ENCODE measurements around the gene B2M.

DNA sequence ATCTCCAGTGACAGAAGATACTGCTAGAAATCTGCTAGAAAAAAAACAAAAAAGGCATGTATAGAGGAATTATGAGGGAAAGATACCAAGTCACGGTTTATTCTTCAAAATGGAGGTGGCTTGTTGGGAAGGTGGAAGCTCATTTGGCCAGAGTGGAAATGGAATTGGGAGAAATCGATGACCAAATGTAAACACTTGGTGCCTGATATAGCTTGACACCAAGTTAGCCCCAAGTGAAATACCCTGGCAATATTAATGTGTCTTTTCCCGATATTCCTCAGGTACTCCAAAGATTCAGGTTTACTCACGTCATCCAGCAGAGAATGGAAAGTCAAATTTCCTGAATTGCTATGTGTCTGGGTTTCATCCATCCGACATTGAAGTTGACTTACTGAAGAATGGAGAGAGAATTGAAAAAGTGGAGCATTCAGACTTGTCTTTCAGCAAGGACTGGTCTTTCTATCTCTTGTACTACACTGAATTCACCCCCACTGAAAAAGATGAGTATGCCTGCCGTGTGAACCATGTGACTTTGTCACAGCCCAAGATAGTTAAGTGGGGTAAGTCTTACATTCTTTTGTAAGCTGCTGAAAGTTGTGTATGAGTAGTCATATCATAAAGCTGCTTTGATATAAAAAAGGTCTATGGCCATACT is 4.0 kb downstream of the B2M start:
- TF ChIP-seq POLR2A (IDR thresholded peaks at IDR 0.05; ENCODE audit: low read depth, low read length) (peak; percentile 86), POLR2AphosphoS5 (IDR thresholded peaks at IDR 0.05; ENCODE audit: low read depth, low read length) (peak; percentile 31)
